GM21447 (cell line): ENCODE results near the gene ZNF296.

Experiments
- ATAC-seq: cut with Tn5 transposase; IDR thresholded peaks from one replicate; pipeline ENCODE4 v1.9.1; 2021; ENCODE audit not compliant: unreplicated experiment

The ZNF296 gene

DNA sequence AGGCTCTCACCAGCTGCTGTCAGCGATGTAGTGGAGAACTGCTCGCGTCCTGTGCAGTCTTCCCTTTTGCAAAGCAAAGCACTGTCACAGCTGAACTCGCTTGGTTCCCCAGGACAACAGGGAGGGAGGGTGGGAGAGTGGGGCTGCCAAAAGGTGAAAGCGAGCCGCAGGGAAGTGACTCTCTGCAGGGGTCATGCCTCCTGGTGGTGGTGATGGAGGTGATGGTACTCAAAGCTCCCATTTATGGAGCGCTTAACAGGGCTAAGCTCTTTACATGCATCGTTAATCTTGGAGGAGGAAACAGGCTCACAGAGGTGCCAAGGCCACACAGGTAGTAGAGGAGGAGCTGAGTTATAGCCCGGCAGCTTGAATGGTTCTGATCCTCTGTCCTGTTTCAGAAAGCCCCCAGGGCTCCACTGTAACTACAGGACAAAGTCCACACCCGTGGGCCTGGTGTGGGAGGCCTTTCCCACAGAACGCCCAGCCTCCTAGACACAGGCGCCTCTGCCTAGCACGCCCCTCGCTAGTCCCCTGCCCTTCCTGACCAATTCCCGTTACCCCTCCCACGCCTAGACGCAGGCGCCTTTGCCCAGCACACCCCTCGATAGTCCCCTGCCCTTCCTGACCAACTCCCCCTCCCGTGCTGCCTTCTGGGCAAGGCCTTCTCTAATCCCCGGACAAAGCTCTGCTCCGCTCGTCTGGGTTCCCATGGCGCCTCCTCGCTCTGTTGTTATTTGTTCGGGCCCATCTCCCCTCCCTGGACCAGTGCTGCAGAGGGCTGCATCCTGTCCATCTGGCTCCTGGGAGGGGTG lies 27.4 kb upstream of the ZNF296 start:
- ATAC-seq, result no peak

DNA sequence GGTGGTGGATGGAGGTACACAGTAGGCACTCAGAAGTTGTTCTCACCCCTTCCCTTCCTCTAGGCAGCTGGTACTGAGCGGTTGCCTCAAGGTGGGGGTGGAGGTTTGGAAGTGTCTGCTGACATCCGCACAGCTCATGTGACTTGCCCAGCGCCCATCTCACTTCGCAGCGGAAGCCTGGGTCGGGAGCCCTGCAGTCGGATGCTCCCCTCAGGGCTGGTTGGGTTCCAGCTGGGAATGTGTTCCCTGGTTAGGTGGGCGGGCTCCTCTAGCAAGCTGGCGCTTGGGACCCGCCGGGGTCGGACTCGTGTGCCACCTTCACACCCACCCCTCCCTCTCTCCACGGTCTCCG lies 26.9 kb upstream of the ZNF296 start:
- peak; percentile 48 for ATAC-seq

DNA sequence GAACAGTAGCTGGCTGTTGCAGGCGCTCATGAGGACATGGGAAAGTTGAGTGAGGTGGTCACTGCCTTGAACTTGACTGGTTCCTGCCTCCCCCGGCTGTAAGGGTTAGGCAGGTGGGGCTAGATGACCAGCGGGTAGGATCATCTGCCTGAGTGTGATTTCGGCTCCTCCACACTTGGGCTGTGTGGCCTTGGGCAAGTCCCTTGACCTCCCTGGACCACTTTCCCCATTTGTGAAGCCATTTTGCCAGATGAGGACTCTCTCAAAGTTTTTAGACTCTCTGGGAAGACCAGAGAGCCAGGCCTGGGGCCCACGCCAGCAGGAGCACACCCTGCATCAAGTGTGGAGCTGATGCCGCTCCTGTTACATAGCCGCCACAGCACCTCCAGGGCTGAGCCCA lies 26.2 kb upstream of the ZNF296 start:
- no peak for ATAC-seq

DNA sequence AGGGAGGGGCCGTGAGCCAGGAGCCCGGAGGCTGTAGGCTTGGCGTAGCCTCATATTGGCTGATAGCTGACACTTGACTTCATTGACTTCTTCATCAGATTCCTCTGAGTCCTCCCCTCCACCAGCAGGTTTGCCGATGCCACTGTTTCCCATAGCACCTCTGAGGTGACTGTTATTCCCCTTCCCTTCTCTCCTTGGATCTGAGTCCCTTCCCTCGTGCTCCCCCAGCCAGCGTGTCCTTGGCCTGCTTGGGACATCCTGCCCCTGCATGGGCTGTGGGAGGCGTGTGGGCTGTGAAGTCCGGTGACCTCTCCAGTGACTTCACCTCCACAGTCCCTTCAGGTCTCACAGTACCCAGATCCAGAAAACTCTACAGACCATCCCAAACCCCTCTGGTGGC lies 25.5 kb upstream of the ZNF296 start:
- ATAC-seq, result no peak

DNA sequence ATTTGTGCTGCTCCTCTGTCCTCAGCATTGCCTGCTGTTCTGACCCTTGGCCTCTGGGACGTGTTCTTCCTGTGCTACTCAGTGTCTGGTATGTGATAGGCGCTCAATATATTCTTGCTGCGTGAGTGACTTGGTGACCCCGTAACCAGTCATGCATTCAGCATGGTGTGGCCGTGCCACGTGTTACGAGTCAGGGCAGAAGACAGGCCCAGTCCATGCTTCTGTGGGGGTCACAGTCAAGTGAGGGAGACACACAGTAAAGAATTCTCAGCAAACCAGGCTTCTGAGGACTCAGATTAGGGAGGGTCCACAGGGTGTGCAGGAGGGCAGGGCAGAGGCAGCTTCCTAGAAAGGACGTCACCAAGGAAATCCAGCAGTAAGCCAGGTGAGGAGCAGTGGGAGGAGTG lies 24.6 kb upstream of the ZNF296 start:
- ATAC-seq, result no peak

DNA sequence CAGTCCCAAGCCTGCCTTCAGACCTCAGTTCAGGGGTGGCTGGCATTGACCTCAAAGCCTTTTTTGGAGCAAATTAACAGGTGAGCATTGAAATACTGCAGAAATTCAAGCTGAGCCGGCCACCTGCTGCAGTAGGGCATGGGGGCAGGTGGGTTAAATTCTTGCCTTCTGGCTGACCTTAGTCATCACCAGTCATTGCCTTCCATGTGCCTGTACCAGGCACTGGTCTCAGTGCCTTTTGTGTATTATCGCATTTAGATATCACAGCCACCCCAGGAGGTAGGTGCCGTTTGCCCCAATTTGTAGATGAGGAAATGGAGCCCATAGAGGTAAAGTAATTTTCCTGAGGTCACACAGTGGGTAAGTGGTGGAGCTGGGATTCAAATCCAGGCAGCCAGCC lies 23.9 kb upstream of the ZNF296 start:
- ATAC-seq, result no peak

DNA sequence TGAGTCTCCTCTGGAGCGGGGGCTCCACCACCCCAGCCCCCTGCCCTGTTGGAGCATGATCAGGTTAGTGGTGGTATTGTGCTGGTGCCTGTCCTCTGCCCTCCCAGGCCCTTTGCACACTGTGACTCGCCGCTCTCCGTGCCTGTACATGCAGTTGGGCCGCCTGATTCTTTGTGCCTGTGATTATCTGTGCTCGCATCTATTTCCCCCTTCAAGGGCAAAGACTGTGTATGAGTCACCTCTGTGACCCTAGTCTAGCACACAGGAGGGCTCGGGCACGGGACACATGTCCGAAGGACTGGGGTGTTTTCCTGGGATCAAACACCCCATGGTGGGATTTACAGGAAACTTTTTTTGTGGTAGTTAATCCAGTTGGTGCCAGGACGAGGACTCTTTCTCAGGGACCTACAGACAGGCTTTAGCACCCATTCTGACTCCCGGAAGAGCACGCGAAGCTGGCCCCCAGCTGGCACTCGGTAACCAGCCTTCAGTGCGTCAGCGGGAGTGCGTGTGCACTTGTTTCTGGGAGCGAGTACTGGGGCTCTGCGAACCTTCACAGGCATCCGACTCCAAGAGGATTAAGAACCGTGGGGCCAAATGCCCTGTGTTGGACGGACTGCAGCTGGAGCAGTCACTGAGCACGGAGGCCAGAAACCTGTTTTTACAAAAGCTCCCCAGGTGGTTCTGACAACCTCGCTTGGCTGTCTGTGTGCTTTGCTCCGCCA lies 23.4 kb upstream of the ZNF296 start:
- ATAC-seq, result no peak

DNA sequence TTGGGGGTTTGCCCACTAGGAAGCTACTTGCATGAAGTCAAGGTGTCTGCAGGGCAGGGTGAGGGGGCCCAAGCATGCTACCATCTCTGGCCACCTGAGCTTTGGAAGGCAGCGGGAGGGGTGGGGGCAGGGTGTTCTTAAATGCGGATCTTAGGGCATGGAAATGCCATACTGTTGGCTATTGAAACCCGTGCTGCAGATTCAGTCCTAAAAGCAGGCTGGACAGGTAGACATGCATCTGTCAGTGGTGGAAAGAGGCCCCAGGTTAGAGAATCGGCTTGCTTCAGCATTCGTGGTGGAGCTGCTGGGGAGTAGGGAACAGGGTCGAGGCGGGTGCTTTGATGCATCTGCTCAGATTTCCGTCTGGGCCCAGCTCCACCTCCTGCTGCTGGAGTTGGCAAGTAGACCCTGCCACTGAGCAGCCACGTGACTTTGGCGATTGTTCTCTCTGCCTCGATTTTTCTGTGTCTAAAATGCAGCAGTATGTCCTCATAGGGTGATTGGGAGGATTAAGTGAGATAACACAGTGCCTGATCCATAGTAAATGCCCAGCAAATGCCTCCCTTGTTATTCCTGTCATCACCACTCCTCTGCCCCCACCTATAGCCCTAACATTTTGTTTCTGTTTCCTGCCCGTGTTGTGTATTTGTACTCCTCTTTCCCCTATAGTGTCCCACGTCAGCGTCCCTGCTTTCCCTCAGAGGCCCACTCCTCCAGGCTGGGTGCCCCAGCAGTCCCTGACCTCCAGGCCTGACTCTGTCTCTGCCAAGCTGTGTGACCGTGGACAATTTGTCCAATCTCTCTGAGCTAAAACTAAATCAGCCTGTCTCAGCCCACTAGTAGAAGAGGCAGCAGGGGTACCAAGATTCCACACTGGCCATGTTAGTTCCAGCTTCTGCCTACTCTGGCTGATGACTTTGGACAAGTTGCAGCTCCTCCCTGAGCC lies 22.5 kb upstream of the ZNF296 start:
- ATAC-seq, result no peak

DNA sequence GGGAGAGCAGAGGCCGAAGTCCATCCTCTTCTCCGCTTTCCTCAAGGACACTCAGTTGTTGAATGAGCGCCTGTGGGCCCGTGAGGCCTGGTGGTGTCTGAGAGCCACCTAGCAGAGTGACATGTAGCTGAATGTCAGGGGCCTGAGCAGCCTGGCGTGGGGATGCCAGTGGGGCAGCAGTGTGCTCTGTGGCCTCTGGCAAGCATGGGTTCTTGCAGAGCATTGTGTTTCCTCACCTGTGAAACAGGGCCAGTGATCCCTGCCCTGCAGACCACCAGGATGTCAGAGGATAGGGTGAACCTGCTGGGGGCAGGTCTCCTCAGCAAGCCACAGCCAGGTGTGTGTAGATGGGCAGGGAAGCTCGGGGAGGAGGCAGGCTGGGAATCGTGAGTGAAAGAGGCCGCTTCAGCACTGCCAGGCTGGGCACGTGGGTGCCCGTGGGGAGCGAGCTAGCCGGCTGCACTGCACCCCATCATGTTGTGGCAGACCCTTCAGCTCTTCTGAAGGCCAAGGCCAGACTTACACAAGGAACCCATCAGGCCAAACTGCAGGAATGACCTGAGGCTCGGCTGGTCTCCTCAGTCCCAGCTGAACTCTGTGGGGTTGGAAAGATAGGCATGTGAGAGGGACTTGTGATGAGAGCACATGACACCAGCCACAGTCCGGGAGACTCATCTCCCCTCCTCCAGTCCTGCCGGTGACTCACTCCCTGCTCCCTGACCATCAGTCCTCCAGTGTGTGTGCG lies 21.7 kb upstream of the ZNF296 start:
- ATAC-seq, result no peak

DNA sequence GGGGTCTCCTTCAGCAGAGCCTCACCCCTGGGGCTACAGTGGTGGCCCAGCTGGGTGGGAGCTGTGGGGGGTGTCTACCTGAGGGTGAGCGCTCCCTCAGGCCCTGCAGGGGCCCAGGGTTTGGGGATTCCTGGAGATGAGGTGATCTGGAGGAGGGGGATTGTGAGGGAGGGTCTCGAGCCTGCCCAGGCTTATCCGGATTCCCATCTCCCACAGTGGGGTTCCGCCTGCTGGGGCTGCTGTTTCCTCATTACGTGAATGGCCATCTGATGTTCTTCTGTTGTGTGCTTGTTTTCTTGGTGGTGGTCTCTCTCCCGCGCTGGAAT lies 21.1 kb upstream of the ZNF296 start:
- no peak for ATAC-seq

DNA sequence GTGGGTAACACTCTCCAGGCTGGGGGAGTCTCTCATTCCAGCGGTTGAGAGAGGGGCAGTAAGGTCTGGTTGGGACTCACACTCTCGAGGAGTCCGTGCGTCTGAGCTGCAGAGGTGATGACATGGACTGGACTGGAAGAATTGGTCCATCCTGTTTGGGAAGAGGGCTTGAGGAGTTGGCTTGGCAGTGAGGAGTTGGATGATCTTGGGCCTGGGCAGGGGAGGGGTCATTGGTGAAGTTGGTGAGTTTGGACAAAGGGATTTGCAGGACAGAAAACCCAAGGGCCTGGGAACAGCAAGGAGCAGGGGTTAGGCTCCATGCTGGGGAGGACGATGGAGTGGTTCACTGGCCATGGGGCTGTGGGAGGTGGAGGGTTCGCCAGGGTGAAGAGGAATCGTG lies 20.4 kb upstream of the ZNF296 start:
- ATAC-seq, result no peak

DNA sequence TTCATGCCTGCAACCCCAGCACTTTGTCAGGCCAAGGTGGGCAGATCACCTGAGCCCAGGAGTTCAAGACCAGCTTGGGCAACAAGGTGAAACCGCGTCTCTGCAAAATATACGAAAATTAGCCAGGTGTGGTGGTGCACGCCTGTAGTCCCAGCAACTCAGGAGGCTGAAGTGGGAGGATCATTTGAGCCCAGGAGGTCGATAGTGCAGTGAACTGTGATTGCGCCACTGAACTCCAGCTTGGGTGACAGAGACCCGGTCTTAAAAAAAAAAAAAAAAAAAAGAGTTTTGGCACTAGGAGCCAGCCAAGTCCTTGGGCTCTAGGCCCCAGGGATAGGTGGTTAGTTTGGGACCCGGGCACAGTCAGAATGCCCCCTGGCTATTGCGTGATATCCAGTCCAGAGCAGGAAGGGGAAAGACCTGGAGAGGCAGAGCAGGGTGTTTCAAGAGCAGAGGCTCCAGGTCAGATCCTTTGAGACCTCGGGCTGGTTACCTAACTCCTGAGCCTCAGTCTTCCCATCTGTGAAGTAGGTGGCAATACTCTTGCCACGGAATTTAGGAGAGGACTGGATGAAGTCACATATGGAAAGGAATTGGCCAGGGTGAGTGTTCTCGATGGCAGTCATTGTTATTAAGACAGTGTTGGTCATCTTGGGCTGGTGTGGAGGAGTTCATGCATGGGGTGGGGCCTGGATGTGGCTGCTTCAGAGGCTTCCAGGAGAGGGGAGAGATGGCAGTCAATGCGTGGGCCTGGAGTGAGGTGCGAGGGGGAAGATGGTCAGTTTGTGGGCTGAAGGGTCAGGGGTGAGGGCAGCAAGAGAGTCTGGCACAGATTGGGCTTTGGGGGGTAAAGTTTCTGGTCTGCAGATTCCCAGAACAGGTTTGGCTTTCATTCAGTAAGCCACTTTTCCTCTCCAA lies 19.5 kb upstream of the ZNF296 start:
- ATAC-seq, result no peak

DNA sequence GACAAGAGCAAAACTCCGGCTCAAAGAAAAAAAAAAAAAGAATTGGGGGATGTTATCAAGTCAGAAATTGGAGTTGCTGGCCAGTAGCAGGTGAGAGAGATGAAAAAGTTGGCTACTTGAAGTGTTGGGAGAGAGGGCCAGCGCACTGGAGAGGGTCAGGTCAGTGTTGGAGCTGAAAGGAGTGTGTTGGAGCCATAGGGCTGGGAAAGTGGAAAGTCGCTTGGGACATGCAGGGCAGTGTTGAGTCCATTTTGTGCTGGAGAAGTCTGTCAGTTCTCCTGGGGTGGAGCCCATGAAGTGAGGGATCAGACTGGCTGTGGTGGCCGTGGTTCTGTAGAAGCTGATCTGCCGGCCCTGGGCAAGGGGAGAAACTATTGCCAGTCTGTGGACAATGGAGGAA lies 18.4 kb upstream of the ZNF296 start:
- no peak for ATAC-seq

DNA sequence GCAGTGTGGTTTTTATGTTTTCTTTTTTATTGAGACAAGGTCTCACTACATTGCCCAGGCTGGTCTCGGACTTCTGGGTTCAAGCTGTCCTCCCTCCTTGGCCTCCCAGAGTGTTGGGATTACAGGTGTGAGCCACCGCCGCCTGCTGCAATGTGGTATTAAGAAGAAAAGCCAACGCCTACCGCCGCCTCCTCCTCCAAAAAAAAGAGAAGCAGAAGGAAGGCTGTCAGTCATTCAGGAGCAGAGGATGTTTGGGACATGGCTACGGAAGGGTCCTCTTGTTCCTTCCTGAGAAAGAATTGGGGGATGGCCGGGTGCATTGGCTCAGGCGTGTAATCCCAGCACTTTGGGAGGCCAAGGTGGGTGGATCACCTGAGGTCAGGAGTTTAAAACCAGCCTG lies 17.9 kb upstream of the ZNF296 start:
- ATAC-seq, result no peak

DNA sequence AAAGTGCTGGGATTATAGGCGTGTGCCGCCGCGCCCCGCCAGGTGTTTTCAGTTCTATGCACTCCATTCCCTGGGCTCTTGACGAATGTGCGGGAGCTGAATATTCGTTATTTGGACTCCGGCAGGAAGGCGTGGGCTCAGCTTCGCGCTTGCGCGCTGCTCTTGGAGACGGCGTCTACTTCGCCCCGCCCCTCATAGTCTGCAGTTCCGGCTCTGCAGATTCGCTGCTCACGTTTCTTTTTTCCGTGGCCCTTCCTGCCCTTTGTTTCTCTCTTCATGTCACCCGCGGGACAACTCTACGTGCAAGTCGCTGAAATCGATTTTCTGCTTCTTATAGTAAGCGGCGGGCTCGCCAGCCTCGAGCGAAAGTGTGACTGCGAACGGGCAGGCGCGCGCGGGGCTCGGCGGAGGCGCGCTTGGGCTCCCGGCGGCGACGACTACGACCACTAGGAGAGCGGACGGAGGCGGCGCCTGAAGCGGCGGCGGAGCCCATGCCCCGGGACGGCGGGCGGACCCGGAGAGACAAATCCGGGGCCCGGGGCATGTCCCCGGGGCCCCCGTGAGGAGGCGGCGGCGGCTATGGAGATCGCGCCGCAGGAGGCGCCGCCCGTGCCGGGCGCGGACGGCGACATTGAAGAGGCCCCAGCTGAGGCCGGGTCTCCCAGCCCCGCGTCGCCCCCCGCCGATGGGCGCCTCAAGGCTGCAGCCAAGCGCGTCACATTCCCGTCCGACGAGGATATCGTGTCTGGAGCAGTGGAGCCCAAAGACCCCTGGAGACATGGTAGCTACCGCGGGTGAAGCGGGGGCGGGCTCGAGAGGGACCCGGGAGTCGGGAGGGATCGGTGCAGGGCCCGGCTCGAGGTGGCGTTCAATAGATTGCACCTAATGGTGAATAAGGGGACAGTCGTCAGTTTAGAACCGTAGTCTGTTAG lies 16.7 kb upstream of the ZNF296 start, which contains the start of gene PPP1R37:
PPP1R37 (plus strand) TSS at position 433 of the 932 bp plus-strand sequence; CDS start at position 580, 147 bp downstream.
- peak; percentile 58 for ATAC-seq

DNA sequence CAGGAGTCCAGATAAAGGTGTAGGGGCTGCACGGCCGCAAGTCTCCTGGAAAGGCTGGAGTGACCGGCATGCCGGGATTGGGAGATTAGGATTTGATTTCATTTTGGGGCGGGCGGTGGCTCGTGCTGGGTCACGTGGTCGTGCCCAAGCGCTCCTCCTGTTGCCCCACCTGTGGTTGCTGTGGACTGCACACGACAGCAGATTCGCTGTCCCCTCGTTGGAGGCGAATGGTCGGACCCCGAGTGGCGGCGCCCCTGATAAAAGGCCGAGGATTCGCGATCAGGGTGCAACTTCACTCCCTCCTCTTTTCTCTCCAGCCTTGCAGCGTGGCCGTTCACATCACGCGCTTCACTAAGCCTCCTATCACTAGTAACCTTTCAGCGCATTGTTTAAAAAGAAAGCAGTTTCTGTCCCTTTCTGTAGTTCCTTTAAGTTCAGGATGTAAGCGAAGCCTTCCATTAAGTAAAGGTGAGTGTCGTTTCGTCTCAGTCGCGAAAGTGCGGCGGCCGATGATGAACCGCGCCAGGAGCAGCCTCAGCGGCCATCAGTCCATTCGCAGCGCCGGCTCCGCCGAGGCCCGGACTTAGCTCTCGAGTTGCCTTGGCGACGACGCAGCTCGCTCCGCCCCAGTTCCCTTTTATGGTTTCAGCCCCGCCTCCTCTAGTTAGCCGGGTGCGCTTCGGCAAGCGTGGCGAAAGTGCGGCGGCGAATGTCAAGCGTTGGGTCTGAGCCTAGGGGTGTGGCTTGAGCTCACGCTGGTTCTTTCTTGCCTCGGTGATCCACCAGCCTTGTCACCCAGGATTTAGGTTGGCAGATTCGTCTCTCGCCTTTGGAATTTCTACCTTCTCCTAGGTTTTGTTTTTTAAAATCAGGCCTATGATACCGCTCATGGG lies 15.0 kb upstream of the ZNF296 start:
- peak; percentile 65 for ATAC-seq

DNA sequence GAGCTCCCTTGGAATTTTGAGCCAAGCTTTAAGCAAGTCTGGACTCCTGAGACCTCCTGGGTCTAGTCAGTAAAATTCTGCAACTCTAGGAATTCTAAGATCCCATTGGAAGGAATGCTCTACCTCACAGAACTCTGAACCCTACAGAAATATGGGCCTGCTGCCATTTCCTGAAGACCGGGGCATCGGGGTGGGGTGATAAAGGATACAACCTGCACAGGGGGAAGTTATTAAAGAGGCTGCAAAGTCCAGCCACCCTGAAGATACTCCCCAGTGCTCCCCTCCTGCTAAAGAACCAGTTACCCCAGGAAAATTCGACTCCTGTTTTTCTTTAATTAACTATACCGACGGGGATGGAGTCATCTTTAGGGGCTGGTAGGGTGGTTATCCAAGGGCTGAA lies 14.3 kb upstream of the ZNF296 start:
- ATAC-seq, result no peak

DNA sequence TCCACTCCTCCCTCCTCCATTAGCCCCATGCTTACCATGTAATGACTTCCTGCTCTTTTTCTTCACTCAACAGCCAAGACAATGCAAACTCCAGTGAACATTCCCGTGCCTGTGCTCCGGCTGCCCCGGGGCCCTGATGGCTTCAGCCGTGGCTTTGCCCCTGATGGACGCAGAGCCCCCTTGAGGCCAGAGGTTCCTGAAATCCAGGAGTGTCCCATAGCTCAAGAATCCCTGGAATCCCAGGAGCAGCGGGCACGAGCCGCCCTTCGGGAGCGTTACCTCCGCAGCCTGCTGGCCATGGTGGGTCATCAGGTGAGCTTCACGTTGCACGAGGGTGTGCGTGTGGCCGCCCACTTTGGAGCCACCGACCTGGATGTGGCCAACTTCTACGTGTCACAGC lies 13.8 kb upstream of the ZNF296 start:
- ATAC-seq, result no peak
